Central memory CD8-positive, alpha-beta T cell (primary cell): ENCODE measurements around the gene FAM181A.

Source experiments
- ATAC-seq: fragments of 150-1000 bp; cut with Tn5 transposase; replicated peaks from 2 replicates; pipeline ENCODE4 v1.10.0; 2022; ENCODE audit warnings: mild to moderate bottlenecking, moderate FRiP score, moderate number of reproducible peaks; ENCODE audit not compliant: poor library complexity, severe bottlenecking; ENCODE audit errors: extremely low read depth
- DNase-seq, 2 donors: peaks; one replicate each; pipeline ENCODE4 v3.0.0; 2021; ENCODE audit warnings: low spot score in 2 of 2
- H3K27ac Mint-ChIP-seq: one replicate; pipeline ENCODE4 v1.8.0; 2022; ENCODE audit warnings: low read depth, mild to moderate bottlenecking, moderate library complexity, mixed read lengths
- H3K27me3 Mint-ChIP-seq: one replicate; pipeline ENCODE4 v1.8.0; 2022; ENCODE audit warnings: mixed read lengths
- H3K36me3 Mint-ChIP-seq: one replicate; pipeline ENCODE4 v1.8.0; 2022; ENCODE audit warnings: mild to moderate bottlenecking, moderate library complexity, mixed read lengths; ENCODE audit not compliant: insufficient read depth
- H3K4me1 Mint-ChIP-seq: one replicate; pipeline ENCODE4 v1.8.0; 2022; ENCODE audit warnings: mixed read lengths
- H3K4me3 Mint-ChIP-seq: one replicate; pipeline ENCODE4 v1.8.0; 2022; ENCODE audit warnings: mild to moderate bottlenecking, moderate library complexity, mixed read lengths
- H3K9me3 Mint-ChIP-seq: one replicate; pipeline ENCODE4 v1.8.0; 2022; ENCODE audit warnings: mixed read lengths

The FAM181A gene

GRCh38 chr14:93911975-93912615 lies 15.0 kb upstream of the FAM181A start:
- peaks cover 30% of the 10 kb centered on the region for H3K27me3 Mint-ChIP-seq
- peaks cover 7% of the 10 kb centered on the region for H3K36me3 Mint-ChIP-seq
- no peak overlapping the region for H3K4me3 Mint-ChIP-seq
- no peaks in the 10 kb centered on the region for H3K9me3 Mint-ChIP-seq
- no peak overlapping the region for H3K27ac Mint-ChIP-seq
- ATAC-seq (no peak), DNase-seq (no peak)
- no peaks in the 10 kb centered on the region for H3K4me1 Mint-ChIP-seq

- Mint-ChIP-seq H3K27me3 (peaks cover 32% of the 10 kb centered on the region), H3K4me1 (no peaks in the 10 kb centered on the region), H3K4me3 (no peak overlapping the region), H3K9me3 (no peaks in the 10 kb centered on the region), H3K27ac (no peak overlapping the region), H3K36me3 (peaks cover 7% of the 10 kb centered on the region)
- DNase-seq: no peak
- ATAC-seq: no peak
Measured at GRCh38 chr14:93912782-93913181, 14.4 kb upstream of the FAM181A start.

- ATAC-seq (no peak), DNase-seq (no peak)
- Mint-ChIP-seq H3K27ac (no peak overlapping the region), H3K9me3 (no peaks in the 10 kb centered on the region), H3K4me3 (no peak overlapping the region), H3K4me1 (no peaks in the 10 kb centered on the region), H3K36me3 (peaks cover 5% of the 10 kb centered on the region), H3K27me3 (peaks cover 32% of the 10 kb centered on the region)
Measured at GRCh38 chr14:93914278-93914677, 12.9 kb upstream of the FAM181A start.

- Mint-ChIP-seq H3K4me1 (no peaks in the 10 kb centered on the region), H3K36me3 (peaks cover 3% of the 10 kb centered on the region), H3K27ac (no peak overlapping the region), H3K27me3 (peaks cover 32% of the 10 kb centered on the region), H3K9me3 (no peaks in the 10 kb centered on the region), H3K4me3 (no peak overlapping the region)
- ATAC-seq (no peak), DNase-seq (no peak)
Measured at GRCh38 chr14:93915070-93915705, 12.0 kb upstream of the FAM181A start.

GRCh38 chr14:93915800-93916199 lies 11.3 kb upstream of the FAM181A start:
- DNase-seq (no peak), ATAC-seq (no peak)
- H3K4me3 Mint-ChIP-seq: no peak overlapping the region
- H3K27ac Mint-ChIP-seq: no peak overlapping the region
- H3K9me3 Mint-ChIP-seq: no peaks in the 10 kb centered on the region
- peaks cover 3% of the 10 kb centered on the region for H3K36me3 Mint-ChIP-seq
- peaks cover 27% of the 10 kb centered on the region for H3K27me3 Mint-ChIP-seq
- H3K4me1 Mint-ChIP-seq: no peaks in the 10 kb centered on the region

- Mint-ChIP-seq H3K9me3 (no peaks in the 10 kb centered on the region), H3K4me3 (no peak overlapping the region), H3K36me3 (peaks cover 3% of the 10 kb centered on the region), H3K27me3 (peaks cover 26% of the 10 kb centered on the region), H3K27ac (no peak overlapping the region), H3K4me1 (no peaks in the 10 kb centered on the region)
- DNase-seq: no peak
- ATAC-seq: no peak
Measured at GRCh38 chr14:93916498-93916897, 10.6 kb upstream of the FAM181A start.

- H3K4me1 Mint-ChIP-seq: no peaks in the 10 kb centered on the region
- no peak overlapping the region for H3K4me3 Mint-ChIP-seq
- ATAC-seq (no peak), DNase-seq (no peak)
- peaks cover 3% of the 10 kb centered on the region for H3K36me3 Mint-ChIP-seq
- no peak overlapping the region for H3K27ac Mint-ChIP-seq
- peaks cover 26% of the 10 kb centered on the region for H3K27me3 Mint-ChIP-seq
- H3K9me3 Mint-ChIP-seq: no peaks in the 10 kb centered on the region
Measured at GRCh38 chr14:93917141-93917540, 10.0 kb upstream of the FAM181A start.

GRCh38 chr14:93921001-93921806 lies 5.9 kb upstream of the FAM181A start:
- DNase-seq: no peak
- Mint-ChIP-seq H3K27me3 (peaks cover 11% of the 10 kb centered on the region), H3K27ac (no peak overlapping the region), H3K4me3 (no peak overlapping the region), H3K4me1 (no peaks in the 10 kb centered on the region), H3K9me3 (no peaks in the 10 kb centered on the region), H3K36me3 (peaks cover 3% of the 10 kb centered on the region)
- no peak for ATAC-seq

GRCh38 chr14:93923626-93924025 lies 3.5 kb upstream of the FAM181A start:
- DNase-seq: no peak
- no peak overlapping the region for H3K4me3 Mint-ChIP-seq
- H3K9me3 Mint-ChIP-seq: no peaks in the 10 kb centered on the region
- H3K27ac Mint-ChIP-seq: no peak overlapping the region
- H3K36me3 Mint-ChIP-seq: no peaks in the 10 kb centered on the region
- no peaks in the 10 kb centered on the region for H3K27me3 Mint-ChIP-seq
- ATAC-seq: no peak
- H3K4me1 Mint-ChIP-seq: no peaks in the 10 kb centered on the region

GRCh38 chr14:93924592-93925355 lies 2.4 kb upstream of the FAM181A start:
- Mint-ChIP-seq H3K36me3 (peaks cover 3% of the 10 kb centered on the region), H3K27me3 (no peaks in the 10 kb centered on the region), H3K4me1 (no peaks in the 10 kb centered on the region), H3K4me3 (no peak overlapping the region), H3K27ac (no peak overlapping the region), H3K9me3 (no peaks in the 10 kb centered on the region)
- DNase-seq: no peak
- ATAC-seq: no peak

- Mint-ChIP-seq H3K9me3 (no peaks in the 10 kb centered on the region), H3K36me3 (peaks cover 3% of the 10 kb centered on the region), H3K4me3 (no peak overlapping the region), H3K4me1 (no peaks in the 10 kb centered on the region), H3K27ac (no peak overlapping the region), H3K27me3 (no peaks in the 10 kb centered on the region)
- no peak for DNase-seq
- no peak for ATAC-seq
Measured at GRCh38 chr14:93925374-93925895, 1.7 kb upstream of the FAM181A start.

- H3K36me3 Mint-ChIP-seq: peaks cover 3% of the 10 kb centered on the region
- H3K27me3 Mint-ChIP-seq: no peaks in the 10 kb centered on the region
- no peak overlapping the region for H3K4me3 Mint-ChIP-seq
- DNase-seq: no peak
- no peak for ATAC-seq
- no peak overlapping the region for H3K27ac Mint-ChIP-seq
- H3K9me3 Mint-ChIP-seq: no peaks in the 10 kb centered on the region
- no peaks in the 10 kb centered on the region for H3K4me1 Mint-ChIP-seq
Measured at GRCh38 chr14:93926245-93926872, 785 bp upstream of the FAM181A start.
